NT2/D1 (cell line): ENCODE data around the gene TENM4.

ENCODE experiments used
- YY1 ChIP-seq: IDR thresholded peaks from 2 replicates; pipeline ENCODE4 v1.6.1; 2011; ENCODE audit not compliant: insufficient read length, insufficient read depth
- ZNF274 ChIP-seq: IDR thresholded peaks from 2 replicates; pipeline ENCODE4 v1.6.1; 2011; ENCODE audit warnings: mild to moderate bottlenecking, low read depth, low read length

GRCh38 chr11:79358258-79358657 lies 82.6 kb downstream of the TENM4 start:
- TF ChIP-seq ZNF274 (no peak), YY1 (no peak)
